MM.1S (cell line): ENCODE data around the gene FIP1L1.
"Not testable (repeated sequence)": the region's sequence is repeated elsewhere in the genome, so short reads cannot be mapped to it uniquely, and the experiment has no call there.

Source experiments
- DNase-seq: peaks from one replicate; pipeline ENCODE4 v3.0.0-alpha.2; 2015
- H2AFZ ChIP-seq: fragments of 300-600 bp; sonication (generic); 2 replicates; pipeline ENCODE4 v1.6.0; 2016; ENCODE audit warnings: antibody characterized with exemption, low read length
- H3F3A ChIP-seq: fragments of 300-600 bp; sonication (generic); 2 replicates; pipeline ENCODE4 v1.6.1; 2016; ENCODE audit warnings: mild to moderate bottlenecking, antibody characterized with exemption, low read length, moderate library complexity, mixed read lengths; ENCODE audit not compliant: insufficient read depth
- H3K27ac ChIP-seq: fragments of 300-600 bp; sonication (generic); 2 replicates; pipeline ENCODE4 v1.5.1; 2016; ENCODE audit warnings: mild to moderate bottlenecking, low read length
- H3K27me3 ChIP-seq: fragments of 300-600 bp; sonication (generic); replicated peaks from 2 replicates; pipeline ENCODE4 v1.6.0; 2016; ENCODE audit warnings: low read length; ENCODE audit not compliant: insufficient read depth
- H3K36me3 ChIP-seq: fragments of 300-600 bp; sonication (generic); replicated peaks from 2 replicates; pipeline ENCODE4 v1.6.1; 2016; ENCODE audit warnings: mild to moderate bottlenecking, low read length, mixed read lengths; ENCODE audit not compliant: insufficient read depth
- H3K4me1 ChIP-seq: fragments of 300-600 bp; sonication (generic); 2 replicates; pipeline ENCODE4 v1.6.1; 2016; ENCODE audit warnings: low read length, mixed read lengths
- H3K4me2 ChIP-seq: fragments of 300-600 bp; sonication (generic); 2 replicates; pipeline ENCODE4 v1.6.0; 2016; ENCODE audit warnings: low read depth, low read length
- H3K4me3 ChIP-seq: fragments of 300-600 bp; sonication (generic); 2 replicates; pipeline ENCODE4 v1.5.1; 2016; ENCODE audit warnings: low read length, mixed read lengths
- H3K79me2 ChIP-seq: fragments of 300-600 bp; sonication (generic); 2 replicates; pipeline ENCODE4 v1.6.1; 2016; ENCODE audit warnings: mixed run types, low read length, mixed read lengths
- H3K9ac ChIP-seq: fragments of 300-600 bp; sonication (generic); 2 replicates; pipeline ENCODE4 v1.6.1; 2016; ENCODE audit warnings: low read length, mixed read lengths
- H3K9me2 ChIP-seq: fragments of 300-600 bp; sonication (generic); replicated peaks from 2 replicates; pipeline ENCODE4 v1.6.1; 2016; ENCODE audit warnings: mild to moderate bottlenecking, low read length, mixed read lengths; ENCODE audit not compliant: insufficient read depth
- H3K9me3 ChIP-seq: fragments of 300-600 bp; sonication (generic); replicated peaks from 2 replicates; pipeline ENCODE4 v1.6.1; 2016; ENCODE audit warnings: mild to moderate bottlenecking, low read length, mixed read lengths; ENCODE audit not compliant: insufficient read depth
- H4K20me1 ChIP-seq: fragments of 300-600 bp; sonication (generic); 2 replicates; pipeline ENCODE4 v1.6.1; 2016; ENCODE audit warnings: mild to moderate bottlenecking, low read length, moderate library complexity, mixed read lengths; ENCODE audit not compliant: insufficient read depth
- EZH2 ChIP-seq: fragments of 300-600 bp; sonication (generic); optimal IDR thresholded peaks from 2 replicates; pipeline ENCODE3; 2017; ENCODE audit warnings: low read depth, mild to moderate bottlenecking, antibody characterized with exemption, low read length, mixed read lengths
- EZH2phosphoT487 ChIP-seq: fragments of 300-600 bp; sonication (generic); IDR thresholded peaks from 2 replicates; pipeline ENCODE4 v1.6.1; 2018; ENCODE audit warnings: antibody characterized with exemption, low read length
- TF ChIP-seq, protein P1 (sequence below): fragments of 300-600 bp; sonication (generic); IDR thresholded peaks from 2 replicates; pipeline ENCODE4 v1.5.1; 2016; ENCODE audit warnings: antibody characterized with exemption, low read length, mixed read lengths

Gene FIP1L1

DNA sequence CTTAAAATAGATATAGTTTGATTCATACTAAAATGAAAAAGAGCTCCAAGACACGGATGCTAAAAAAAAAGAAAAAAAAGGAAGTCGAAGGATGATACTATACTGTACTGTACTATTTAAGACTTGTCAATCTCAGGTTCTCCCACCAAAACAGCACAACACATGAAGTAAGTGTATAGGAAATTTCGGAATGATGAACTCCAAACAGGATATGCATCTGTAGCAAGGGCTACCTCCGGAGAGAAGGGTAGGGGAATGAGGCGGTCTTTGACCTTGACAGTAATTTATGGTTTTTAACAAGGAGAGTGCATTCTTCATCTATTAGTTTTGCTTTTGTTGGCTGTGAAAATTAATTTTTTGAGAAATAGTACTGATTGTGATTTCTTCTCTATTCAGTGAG, 541 bp upstream of the FIP1L1 start:
- Histone ChIP-seq H3K27ac (no peak overlapping the region), H3K9me2 (no peaks in the 10 kb centered on the region), H3K79me2 (peaks cover 42% of the 10 kb centered on the region), H3K36me3 (no peaks in the 10 kb centered on the region; the same call in 1 of the 2 replicates), H3K9me3 (no peaks in the 10 kb centered on the region), H3K4me3 (peak overlapping the region; percentile 85), H4K20me1 (0 out of 2 replicates have a peak, but pooled peaks cover 4% of the 10 kb centered on the region), H3K9ac (peak overlapping the region; percentile 10; the same call in 1 of the 2 replicates), H3F3A (no peaks in the 10 kb centered on the region), H3K27me3 (no peaks in the 10 kb centered on the region), H3K4me1 (peaks cover 5% of the 10 kb centered on the region; the same call in 1 of the 2 replicates), H3K4me2 (peak overlapping the region; percentile 72; the same call in 1 of the 2 replicates), H2AFZ (peak overlapping the region; percentile 81)
- no peak for DNase-seq
- TF ChIP-seq EZH2 (no peak), EZH2phosphoT487 (no peak)
- TF ChIP-seq, protein P1, sequence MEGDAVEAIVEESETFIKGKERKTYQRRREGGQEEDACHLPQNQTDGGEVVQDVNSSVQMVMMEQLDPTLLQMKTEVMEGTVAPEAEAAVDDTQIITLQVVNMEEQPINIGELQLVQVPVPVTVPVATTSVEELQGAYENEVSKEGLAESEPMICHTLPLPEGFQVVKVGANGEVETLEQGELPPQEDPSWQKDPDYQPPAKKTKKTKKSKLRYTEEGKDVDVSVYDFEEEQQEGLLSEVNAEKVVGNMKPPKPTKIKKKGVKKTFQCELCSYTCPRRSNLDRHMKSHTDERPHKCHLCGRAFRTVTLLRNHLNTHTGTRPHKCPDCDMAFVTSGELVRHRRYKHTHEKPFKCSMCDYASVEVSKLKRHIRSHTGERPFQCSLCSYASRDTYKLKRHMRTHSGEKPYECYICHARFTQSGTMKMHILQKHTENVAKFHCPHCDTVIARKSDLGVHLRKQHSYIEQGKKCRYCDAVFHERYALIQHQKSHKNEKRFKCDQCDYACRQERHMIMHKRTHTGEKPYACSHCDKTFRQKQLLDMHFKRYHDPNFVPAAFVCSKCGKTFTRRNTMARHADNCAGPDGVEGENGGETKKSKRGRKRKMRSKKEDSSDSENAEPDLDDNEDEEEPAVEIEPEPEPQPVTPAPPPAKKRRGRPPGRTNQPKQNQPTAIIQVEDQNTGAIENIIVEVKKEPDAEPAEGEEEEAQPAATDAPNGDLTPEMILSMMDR, result no peak

DNA sequence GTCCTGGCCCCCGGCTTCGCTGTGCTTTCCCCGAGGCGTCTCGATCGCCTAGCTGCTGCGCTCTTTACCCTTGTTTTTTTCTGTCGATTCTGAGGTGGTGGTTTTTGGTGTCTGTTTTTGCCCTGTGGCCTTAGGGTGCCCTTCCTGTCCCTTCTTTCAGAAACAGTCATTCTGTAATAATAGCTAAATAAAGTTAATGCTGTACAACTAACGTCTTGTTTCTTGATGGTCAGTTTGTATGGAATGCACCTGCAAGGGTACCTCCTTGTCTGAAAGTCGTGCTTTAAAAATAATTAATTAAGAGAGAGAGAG, 686 bp downstream of the FIP1L1 start:
- peak overlapping the region; percentile 80 for H2AFZ ChIP-seq
- peaks cover 52% of the 10 kb centered on the region for H3K79me2 ChIP-seq
- peak overlapping the region; percentile 88 for H3K9ac ChIP-seq
- peaks cover 5% of the 10 kb centered on the region; the same call in 1 of the 2 replicates for H3K4me1 ChIP-seq
- H3K9me3 ChIP-seq, result no peaks in the 10 kb centered on the region
- no peak for TF ChIP-seq EZH2phosphoT487
- no peak for TF ChIP-seq EZH2
- TF ChIP-seq, protein P1, result no peak
- H4K20me1 ChIP-seq, result 0 out of 2 replicates have a peak, but pooled peaks cover 4% of the 10 kb centered on the region
- no peaks in the 10 kb centered on the region for H3F3A ChIP-seq
- H3K27ac ChIP-seq, result peak overlapping the region; percentile 76; the same call in 1 of the 2 replicates
- H3K9me2 ChIP-seq, result no peaks in the 10 kb centered on the region
- H3K4me2 ChIP-seq, result peak overlapping the region; percentile 79
- H3K36me3 ChIP-seq, result no peaks in the 10 kb centered on the region; the same call in 1 of the 2 replicates
- H3K27me3 ChIP-seq, result no peaks in the 10 kb centered on the region
- peak overlapping the region; percentile 85 for H3K4me3 ChIP-seq
- no peak for DNase-seq

DNA sequence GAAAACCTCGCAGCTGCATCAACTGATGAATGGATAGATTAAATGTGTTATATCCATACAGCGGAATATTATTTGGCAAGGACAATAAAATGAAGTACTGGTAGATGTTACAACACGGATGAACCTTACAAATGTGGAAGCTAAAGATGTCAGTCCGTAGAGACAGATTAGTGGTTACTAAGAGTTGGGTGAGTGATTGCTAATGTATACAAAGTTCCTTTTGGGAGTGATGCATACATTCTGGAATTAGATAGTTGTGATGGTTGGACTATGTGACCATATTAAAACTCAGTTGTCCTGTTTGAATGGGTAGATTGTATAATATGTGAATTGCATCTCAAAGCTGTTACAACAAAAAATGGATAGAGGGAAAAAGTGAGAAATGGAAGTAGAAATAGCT, 2.8 kb downstream of the FIP1L1 start:
- no peak overlapping the region for H3K9ac ChIP-seq
- no peaks in the 10 kb centered on the region for H3K27me3 ChIP-seq
- TF ChIP-seq, protein P1, result no peak
- TF ChIP-seq EZH2 (no peak), EZH2phosphoT487 (no peak)
- peaks cover 52% of the 10 kb centered on the region for H3K79me2 ChIP-seq
- H3K27ac ChIP-seq, result no peak overlapping the region
- no peaks in the 10 kb centered on the region for H3K9me2 ChIP-seq
- no peak for DNase-seq
- H3F3A ChIP-seq, result no peaks in the 10 kb centered on the region
- no peak overlapping the region for H2AFZ ChIP-seq
- no peak overlapping the region for H3K4me3 ChIP-seq
- H3K9me3 ChIP-seq, result no peaks in the 10 kb centered on the region
- peaks cover 5% of the 10 kb centered on the region; the same call in 1 of the 2 replicates for H3K4me1 ChIP-seq
- H3K36me3 ChIP-seq, result peaks cover 3% of the 10 kb centered on the region; the same call in 1 of the 2 replicates
- H4K20me1 ChIP-seq, result 0 out of 2 replicates have a peak, but pooled peaks cover 4% of the 10 kb centered on the region
- H3K4me2 ChIP-seq, result no peak overlapping the region

DNA sequence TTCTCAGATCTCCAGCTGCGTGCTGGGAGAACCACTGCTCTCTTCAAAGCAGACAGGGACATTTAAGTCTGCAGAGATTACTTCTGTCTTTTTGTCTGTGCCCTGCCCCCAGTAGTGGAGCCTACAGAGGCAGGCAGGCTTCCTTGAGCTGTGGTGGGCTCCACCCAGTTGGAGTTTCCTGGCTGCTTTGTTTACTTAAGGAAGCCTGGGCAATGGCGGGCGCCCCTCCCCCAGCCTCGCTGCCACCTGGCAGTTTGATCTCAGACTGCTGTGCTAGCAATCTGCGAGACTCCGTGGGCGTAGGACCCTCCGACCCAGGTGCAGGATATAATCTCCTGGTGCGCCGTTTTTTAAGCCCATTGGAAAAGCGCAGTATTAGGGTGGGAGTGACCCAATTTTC, 32.0 kb downstream of the FIP1L1 start:
- not testable (repeated sequence) for H3K4me3 ChIP-seq, H3K36me3 ChIP-seq, H4K20me1 ChIP-seq, H3F3A ChIP-seq, H3K9me2 ChIP-seq, H3K27ac ChIP-seq, H3K9ac ChIP-seq, DNase-seq, H3K27me3 ChIP-seq, H3K4me2 ChIP-seq, H3K9me3 ChIP-seq, H3K4me1 ChIP-seq, H2AFZ ChIP-seq
- H3K79me2 ChIP-seq, result peaks cover 32% of the 10 kb centered on the region
